ENCODE measurements around the gene WDFY2.

GRCh38 chr13:51678420-51678819 lies 94.2 kb downstream of the WDFY2 start:
- TF ChIP-seq HDGF (IDR thresholded peaks at IDR 0.05; ENCODE audit: borderline replicate concordance): no peak
- no peak for TF ChIP-seq SP1 (IDR thresholded peaks at IDR 0.05)
- no peak for TF ChIP-seq TARDBP (IDR thresholded peaks at IDR 0.05)
- TF ChIP-seq FOXK2 (IDR thresholded peaks at IDR 0.05): no peak
- TF ChIP-seq FOXM1 (IDR thresholded peaks at IDR 0.05; ENCODE audit: borderline replicate concordance): no peak
- no peak for TF ChIP-seq ELF4 (IDR thresholded peaks at IDR 0.05)
- no peak for TF ChIP-seq ARNT (IDR thresholded peaks at IDR 0.05)
- TF ChIP-seq CTBP1 (IDR thresholded peaks at IDR 0.05; ENCODE audit: borderline replicate concordance): no peak
- no peak for TF ChIP-seq BHLHE40 (IDR thresholded peaks at IDR 0.05; ENCODE audit: borderline replicate concordance)
- TF ChIP-seq FOXA1 (IDR thresholded peaks at IDR 0.05): no peak
- TF ChIP-seq LEF1 (IDR thresholded peaks at IDR 0.05; ENCODE audit: borderline replicate concordance): no peak
- no peak for TF ChIP-seq SUZ12 (IDR thresholded peaks at IDR 0.05)
- no peak for TF ChIP-seq L3MBTL2 (conservative IDR thresholded peaks at IDR 0.05)
